ENCODE data around the gene NID1.

Gene NID1

DNA sequence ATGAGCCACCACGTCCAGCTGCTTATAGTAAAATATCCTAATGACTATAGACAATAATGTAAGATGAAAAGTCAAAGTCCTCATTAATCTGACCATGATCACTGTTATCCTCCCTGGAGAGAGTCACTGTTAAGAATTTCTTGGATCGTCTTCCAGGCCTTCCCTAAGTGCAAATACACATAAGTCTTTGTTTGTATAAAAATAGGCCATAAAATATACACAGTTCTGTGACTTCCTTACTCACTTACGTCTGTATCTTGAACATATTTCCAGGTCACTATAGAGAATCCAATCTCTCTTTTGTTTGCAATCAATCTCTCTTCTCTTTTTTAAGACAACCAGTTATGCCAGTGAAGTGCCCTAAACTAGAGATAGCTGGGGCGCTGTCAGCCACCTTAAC is 109.1 kb downstream of the NID1 start:
- DNase-seq (ENCODE audit: low read depth): no peak

DNA sequence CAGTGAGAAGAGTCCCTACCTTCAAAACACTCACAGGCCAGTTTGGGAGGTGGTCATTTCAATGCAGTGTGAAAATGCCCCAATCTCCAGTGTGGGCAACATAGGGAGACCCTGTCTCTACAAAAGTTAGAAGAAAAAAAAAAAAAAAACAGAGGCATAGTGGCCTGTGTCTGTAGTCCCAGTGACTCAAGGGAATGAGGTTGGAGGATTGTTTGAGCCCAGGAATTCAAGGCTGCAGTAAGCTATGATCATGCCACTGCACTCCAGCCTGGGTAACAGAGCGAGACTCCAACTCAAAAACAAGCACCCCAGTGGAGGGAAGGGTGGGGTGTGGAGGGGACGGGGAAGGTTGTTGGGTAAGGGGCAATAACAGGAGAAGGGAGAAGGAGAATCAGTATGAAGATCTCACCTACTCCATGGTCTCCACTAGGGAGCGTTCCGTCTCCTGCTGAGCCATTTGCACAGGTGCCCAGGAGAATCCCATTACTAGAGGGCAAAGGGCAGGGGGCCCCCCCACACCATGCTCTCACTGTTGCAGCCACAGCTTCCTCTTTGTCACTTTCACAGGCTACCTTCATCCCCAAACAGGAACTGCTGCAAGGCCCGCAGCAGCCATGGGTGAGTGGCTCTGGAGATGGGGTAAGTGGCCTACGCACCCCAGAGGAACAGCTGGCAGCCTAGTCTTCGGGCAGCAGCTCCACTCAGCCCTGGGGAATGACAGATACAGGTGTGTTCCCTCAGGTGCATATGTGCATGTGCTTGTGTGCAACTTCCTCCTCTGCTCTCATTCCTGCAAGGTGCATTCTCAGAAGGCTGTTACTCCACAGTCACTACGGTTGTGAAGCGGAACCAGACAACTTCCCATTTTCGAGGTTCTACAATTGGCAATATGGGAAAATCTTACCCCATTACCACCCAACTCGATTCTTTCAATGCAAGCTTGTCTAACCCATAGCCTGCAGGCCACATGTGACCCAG is 110.3 kb downstream of the NID1 start:
- DNase-seq (ENCODE audit: low read depth): peak; percentile 16

DNA sequence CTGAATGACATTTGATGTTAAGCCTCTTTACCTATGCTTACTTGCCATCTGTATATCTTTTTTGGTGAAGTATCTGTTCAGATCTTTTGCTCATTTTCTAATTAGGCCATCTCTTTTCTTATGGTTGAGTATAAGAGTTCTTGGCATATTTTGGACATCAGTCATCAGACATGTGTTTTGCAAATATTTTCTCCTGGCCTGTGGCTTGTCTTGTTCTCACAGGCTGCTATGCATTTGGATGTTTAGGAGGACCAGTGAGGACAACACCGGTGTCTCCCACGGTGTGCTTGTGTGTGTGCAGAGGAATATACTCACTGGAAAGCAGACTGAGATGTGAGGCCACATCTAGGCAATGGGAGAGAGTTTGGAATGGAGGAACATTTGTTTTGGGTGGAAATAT is 111.1 kb downstream of the NID1 start:
- no peak for DNase-seq (ENCODE audit: low read depth)

DNA sequence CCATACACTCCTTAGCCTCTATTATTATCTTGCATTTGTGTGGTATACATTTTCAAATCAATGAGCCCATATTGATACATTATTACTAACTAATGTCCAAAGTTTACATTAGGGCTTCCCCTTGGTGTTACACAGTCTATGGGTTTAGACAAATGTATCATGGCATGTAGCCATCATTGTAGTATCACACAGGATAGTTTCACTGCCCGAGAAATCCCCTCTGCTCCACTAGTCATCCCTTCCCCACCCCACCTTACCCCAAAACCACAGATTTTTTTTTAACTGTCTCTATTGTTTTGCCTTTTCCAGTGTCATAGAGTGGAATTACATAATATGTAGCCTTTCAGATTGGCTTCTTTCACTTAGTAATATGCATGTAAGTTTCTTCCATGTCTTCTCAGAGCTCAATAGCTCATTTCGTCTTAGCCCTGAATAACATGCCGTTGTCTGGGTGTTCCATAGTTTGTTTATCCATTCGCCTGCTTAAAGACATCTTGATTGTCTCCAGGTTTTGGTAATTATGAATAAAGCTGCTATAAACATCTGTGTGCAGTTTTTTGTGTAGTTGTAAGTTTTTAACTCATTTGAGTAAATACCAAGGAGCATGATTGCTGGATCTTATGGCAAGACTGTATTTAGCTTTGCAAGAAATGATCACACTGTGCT is 111.8 kb downstream of the NID1 start:
- peak; percentile 12 for DNase-seq (ENCODE audit: low read depth)

DNA sequence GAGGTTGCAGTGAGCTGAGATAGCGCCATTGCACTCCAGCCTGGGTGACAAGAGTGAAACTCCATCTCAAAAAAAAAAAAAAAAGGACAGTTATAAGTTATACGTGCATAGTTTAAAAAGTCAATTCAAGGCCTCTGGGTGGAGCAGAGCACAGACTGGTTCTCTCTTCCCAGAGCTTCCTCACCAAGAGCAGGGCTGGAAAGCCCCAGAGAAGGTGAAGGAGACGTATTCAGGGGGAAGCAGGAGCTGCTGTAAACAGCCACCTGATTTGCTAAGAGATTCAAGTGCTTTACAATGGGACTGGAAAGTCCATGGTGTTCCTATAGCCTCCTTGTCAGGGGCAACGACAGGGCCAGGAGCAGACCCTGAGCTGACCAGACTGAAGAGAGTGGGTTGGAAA is 113.2 kb downstream of the NID1 start:
- no peak for DNase-seq (ENCODE audit: low read depth)

DNA sequence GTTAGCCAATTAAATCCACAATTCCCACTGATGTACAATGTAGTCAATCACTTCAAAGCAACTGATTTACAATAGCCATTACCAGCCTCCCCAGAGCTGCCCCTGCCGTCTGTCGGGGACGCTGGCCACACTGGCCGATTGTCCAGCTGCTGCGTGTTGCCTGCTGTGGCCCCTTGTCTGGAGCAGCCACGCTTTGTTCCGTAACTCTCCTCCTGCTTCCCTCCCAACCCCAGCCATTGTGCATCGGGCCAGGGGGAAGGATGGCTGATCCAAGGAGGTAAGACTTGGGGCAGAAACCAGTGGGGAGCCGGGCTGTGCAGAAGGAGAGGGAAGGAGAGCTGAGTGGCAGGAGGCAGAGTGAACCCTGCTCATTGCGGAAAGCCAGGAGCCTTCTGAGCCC is 114.6 kb downstream of the NID1 start:
- no peak for DNase-seq (ENCODE audit: low read depth)

DNA sequence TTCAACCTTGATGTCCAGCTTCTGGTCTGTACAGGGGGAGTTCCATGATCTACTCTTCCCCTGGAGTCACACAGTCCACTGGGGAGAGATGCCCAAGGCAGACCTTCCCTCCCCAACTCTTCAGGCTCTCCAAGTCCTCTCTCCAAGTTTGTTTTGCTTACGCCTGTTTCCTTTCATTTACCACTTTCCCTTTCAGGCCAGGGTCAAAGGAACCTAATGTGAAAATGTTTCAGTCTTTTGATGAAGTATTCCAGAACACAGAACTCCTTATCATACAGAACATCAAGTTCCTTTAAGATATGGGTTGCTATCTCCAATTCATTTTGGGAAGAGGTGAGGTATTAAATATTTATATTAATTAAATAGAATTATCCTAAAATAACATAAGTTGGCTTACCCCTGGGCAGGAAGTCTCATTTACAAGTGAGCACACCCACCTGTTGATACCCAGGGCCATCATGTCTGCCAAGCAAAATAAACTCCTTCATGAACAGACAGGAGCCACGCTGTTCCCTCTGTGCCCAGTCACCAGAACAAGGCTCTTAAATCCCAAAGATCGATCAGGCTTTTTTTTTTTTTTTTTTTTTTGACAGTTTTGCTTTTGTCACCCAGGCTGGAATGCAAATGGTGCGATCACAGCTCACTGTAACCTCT is 116.0 kb downstream of the NID1 start:
- no peak for DNase-seq (ENCODE audit: low read depth)

DNA sequence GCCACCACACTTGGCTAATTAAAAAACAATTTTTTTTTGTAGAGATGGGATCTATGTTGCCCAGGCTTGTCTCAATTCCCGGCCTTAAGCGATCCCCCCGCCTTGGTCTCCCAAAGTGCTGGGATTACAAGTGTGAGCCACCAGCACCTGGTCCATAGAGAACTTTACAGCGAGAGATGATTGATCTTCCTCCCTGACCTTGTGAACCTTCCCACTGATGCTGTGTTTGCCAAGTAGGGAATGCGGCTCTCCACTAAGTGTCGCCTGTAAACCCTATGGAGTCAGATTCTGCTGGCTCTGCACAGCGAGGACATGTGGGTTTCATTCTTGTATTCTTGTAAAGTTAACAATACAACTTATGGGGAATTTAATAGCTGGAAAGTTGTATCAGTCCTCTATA is 116.9 kb downstream of the NID1 start:
- no peak for DNase-seq (ENCODE audit: low read depth)

DNA sequence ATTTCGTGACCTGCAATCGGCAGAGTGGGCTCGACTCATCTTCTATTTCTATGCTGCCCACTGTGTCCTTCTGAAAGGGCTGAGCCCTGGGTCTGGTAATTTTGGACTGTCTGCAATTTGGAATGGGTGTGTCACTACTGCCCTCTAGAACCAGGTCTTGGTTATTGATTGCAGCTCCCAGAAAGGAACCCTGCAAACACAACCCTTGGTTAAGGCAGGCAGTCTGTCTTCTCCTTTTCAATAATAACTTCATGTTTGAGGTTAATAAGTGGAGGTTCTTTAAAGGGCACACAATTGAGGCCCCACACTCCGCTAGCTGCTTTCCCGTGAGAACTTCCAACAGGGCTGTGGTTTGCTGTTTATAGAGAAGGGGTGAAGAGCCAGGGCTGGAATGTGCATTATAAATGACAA is 118.3 kb downstream of the NID1 start:
- DNase-seq (ENCODE audit: low read depth): no peak

DNA sequence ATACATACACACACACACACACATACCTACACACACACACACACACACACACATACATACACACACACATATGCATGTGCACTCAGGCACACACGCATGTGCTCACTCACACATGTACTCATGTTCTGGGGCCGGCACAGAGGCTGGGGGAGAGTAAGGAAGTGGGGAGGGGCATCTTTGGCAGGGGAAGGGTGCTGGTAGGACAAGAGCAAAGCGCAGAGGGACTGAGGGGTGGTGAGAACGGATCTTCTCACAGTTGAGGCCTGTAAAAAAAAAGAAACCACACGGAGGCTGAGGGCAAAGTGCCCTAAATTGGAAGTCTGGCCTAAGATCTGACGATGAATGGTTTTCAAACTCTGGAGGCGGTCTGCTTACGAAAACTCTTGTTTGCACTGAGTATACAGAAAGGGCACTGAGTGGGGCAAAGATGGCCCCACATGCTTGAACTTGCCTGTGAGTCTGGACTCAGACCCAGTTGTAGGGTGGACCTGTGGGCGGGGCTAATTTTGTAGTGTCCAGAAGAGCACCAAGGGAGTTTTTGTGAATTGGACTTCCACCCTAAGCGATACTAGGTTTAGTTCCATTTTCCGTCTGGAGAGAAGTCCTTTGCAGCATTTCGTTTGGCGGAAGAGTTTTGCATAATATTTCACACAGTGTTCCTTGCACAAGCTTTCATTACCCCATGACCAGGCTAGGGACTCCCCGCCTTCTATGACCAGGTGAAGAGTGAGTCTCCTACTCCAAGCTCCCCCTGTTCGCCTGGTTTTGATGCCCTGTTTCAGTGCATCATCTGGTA is 118.9 kb downstream of the NID1 start:
- DNase-seq (ENCODE audit: low read depth): no peak

DNA sequence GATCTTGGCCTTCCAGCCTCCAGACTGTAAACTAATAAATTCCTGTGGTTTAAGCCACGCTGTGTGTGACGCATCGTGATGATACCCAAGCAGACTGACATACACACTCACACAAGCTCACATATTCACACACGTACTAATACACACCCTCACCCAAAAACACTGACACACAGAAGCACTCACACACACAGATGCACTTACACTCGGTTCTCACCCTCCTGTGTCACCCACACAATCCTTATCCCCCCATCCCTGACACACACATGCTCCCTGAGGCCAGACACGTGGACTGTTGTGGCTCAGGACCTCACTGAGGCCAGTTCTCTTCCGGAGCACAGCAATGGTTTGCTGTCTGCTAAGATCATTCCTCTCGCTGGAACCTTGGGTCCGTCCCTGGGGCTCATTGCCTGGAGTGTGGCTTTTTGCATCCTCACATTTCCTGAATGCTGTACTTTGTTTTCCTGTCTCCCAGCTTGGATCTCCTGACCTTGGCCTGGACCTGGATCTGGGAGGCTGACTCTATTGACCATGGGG is 121.2 kb downstream of the NID1 start:
- DNase-seq (ENCODE audit: low read depth): no peak

DNA sequence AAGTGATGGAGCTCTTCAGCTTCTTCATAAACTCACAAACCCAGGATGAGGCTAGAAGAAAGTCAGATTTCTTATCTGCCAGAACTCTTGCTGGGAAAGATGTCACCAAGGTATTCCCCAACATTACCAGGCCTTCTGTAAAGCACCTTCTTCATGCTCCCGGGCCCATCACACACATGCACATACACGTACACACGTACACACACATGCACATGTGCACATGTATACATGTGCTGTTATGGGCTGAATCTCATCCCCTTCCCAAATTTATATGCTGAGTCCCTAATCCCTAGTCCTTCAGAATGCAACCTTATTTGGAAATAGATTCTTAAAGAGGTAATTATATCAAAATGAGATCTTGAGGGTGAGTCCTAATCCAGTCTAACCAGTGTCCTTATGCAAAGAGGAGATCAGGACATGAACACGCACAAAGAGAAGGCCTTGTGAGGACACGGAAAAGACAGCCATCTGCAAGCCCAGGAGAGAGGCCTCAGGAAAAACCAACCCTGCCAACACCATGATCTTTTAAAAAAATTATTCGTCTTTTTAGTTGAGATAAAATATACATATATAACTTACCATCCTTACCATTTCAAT is 121.8 kb downstream of the NID1 start:
- DNase-seq (ENCODE audit: low read depth): no peak

DNA sequence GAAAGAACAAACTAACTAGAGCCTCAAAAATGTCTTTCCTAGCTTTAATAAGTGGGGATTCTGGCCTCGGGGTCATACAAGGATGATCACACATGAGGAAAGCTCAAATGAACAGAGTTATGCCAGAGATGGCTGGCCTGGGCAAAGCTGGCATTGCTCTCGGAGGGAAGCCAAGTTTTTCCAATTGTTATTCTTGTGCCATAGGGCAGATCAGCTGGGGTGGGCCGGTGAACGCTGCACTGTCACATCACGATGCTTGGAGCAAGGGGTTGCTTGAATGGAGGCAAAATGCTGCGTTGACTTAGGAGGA is 122.3 kb downstream of the NID1 start:
- no peak for DNase-seq (ENCODE audit: low read depth)

DNA sequence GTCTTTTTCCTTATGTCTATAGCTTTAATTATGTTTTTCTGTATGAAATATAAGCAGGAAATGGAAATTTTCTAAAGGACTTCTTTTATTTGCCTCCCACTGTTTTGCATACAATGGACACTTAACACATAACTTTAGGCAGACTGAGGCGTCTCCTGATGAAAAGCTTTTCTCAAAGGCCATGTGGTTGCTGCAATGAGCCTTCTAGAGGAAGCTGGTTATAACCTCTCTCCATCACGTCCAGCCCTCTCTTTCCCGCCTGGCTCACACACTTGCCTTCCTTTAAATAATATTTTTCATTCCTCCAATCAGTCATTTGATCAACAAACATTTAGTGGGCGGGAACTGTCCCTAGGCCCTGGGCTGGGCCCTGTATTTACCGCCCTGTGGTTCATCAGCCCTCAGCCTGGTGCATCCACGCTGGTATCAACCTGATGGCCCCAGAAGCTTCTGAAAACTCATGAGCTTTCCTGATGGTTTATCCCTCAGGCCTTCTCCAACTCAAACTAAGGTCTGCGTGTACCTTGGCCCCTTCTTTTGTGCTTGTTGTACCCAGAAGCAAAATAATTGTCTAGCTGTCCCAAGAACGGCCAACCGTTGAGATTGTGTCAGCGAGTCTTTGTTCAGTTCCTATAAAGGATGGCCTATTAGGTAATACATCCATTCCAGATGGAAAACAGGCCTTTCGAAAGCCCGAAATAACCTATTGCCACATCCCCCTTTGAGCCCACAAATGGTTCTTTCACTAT is 122.8 kb downstream of the NID1 start:
- no peak for DNase-seq (ENCODE audit: low read depth)

DNA sequence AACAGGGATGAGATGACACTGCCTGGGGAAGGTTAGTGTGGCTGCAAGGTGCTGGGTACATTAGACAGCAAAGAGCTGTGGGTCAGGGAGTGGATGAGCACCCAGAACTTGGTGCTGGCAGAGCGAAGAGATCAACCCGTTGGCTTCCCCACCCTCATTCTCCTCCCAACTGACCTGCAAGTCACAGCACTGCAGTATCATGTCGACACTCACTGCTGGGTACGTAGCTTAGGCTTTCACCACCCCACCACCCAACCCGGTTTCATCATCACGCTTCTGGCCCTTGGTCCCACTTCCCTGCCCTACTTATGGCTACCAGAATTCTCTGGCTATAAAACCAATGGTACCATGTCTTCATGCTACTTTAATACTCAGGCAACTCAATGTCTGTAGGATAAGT is 124.6 kb downstream of the NID1 start:
- no peak for DNase-seq (ENCODE audit: low read depth)

DNA sequence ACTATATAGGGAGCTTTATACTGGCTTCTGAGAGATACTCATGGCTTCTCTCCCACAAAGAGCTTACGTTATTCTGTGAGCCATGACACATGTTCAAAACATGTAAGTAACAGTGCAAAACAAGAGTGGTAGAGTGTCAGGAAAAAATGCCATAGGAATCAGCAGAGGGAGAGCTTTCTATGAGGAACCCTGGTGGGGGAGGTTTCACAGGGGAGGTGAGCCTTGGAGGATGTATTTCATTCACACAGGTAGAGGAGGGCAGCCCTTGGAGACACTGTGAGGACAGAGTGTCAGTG is 125.5 kb downstream of the NID1 start:
- no peak for DNase-seq (ENCODE audit: low read depth)

DNA sequence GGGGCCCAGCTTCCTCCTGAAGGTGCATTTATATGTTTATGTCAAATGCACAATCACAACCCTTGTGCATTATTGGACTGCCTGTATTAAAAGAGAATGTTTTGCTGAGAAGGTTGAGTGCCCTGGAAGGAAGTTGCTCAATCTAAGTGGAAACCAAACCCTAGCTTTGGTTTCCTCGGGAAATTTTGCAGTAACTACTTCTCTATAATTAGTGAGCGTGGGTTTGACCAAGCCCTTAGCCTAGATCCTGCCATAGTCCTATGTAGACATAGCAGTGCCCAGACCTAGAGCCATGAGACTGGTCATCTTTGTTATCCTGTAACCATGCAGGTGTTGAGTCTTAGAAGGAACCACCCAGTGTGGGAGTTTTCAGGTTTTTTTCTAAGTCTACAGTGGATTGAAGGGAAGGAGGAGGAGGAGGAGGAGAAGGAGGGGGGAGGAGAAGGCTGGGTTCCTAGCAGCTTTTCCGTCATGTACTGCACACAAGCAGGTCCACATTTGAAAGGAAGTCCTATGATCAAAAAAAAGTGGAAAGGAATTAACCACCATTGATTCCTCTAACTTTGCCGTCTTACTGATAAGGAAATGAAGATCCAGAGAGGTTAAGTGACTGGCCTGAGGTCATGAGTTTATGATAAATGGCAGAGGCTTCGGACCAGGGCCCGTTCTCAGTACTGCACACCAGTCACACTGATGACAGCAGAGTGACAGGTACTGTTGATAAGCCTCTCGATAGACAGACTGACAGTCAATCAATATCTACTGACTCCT is 126.0 kb downstream of the NID1 start:
- no peak for DNase-seq (ENCODE audit: low read depth)

DNA sequence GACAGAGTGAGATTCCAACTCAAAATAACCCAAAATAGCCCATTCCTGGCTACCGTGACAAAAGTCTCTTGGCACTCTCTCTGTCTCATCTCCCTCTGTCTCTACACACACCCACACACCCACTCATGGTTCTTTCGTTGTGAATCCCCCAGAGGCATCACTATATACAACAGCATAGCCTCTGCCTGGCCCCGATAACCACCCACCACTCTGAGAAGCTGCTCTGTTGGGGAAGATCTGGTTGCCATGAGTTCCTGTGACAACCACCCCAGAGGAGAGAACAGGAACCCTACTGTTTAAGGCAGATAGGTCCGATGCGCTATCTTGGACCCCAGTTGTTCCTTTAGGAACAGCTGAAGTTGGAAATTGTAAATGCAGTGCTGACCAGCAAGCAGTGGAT is 127.8 kb downstream of the NID1 start:
- DNase-seq (ENCODE audit: low read depth): no peak

DNA sequence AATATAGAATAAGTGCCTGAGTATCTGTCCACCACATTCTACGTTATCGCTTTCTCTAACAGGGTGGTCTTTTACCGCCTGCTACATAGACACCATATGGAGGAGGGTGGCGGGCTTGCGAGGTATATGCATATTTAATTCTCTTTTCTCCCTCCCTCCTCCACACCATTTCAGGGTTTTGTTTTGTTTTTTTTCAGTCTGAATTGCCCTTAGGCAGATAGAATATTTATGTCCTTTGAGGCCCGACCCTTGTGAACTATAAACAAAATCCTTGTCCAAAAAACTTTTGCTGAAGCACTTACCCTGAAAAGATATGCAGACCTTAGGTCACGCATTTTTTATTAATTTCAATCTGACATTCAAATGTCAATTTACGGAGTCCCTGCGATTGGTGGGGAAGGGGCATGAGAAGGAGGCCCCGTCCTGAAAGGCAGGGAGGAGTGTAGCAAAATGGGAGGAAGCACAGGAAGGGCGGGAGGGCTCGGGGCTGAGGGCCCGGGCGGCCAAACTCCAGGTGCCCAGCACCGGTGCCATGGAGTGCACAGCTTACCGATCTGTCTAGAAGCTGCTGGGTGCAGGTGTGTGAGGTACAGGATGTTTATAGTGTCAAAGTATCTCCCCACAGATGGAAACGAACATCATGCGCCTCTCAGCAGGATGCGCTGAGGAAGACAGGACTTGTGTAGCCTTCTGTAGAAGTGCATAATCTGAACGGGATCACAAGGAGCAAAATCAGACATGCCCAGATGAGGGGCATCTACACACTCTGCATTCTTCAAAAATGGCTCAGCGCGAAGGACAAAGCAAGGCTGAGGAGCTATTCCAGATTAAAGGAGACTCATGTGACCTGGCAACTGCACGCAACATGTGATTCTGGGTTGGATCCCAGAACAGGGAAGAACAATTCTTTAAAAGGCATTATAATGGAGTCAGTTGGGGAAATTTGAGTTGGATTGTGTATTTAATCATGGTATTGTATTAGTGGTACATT is 129.4 kb downstream of the NID1 start:
- DNase-seq (ENCODE audit: low read depth): no peak
